Upper lobe of left lung (tissue), 4 donors: ENCODE data around the gene LRG1.

ENCODE experiments used
- POLR2A ChIP-seq, 4 donors: fragments of 450-650 bp; IDR thresholded peaks; one replicate each; pipeline ENCODE4 v1.5.1; 2016 to 2017; ENCODE audit warnings: antibody characterized with exemption in 4 of 4, mild to moderate bottlenecking in 2 of 4
- TF ChIP-seq, protein P1 (sequence below), 6 experiments: fragments of 450-650 bp in 4 of 6; fragments of 200-600 bp in 2 of 6; sonication (generic) in 2 of 6; IDR thresholded peaks; one replicate each; pipeline ENCODE4 v1.5.1; 2016 to 2019; ENCODE audit warnings: antibody characterized with exemption in 6 of 6

DNA sequence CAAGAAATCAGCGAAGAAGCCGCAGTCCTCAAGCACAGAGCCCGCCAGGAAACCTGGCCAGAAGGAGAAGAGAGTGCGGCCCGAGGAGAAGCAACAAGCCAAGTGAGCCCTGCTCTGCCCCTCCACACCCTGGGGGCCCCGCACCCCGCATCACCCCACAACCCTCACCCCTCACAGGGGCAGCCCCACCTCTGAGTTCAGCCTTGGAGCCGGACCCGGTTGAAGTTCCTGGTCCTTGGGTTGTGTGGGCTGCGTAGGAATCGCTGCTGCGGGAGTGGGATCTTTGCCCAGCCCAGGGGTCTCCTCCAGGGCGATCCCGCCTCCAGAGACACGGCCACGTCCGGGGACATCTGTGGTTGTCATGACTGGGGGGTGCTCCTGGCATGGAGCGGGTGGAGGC, 43.5 kb downstream of the LRG1 start:
- TF ChIP-seq, protein P1, sequence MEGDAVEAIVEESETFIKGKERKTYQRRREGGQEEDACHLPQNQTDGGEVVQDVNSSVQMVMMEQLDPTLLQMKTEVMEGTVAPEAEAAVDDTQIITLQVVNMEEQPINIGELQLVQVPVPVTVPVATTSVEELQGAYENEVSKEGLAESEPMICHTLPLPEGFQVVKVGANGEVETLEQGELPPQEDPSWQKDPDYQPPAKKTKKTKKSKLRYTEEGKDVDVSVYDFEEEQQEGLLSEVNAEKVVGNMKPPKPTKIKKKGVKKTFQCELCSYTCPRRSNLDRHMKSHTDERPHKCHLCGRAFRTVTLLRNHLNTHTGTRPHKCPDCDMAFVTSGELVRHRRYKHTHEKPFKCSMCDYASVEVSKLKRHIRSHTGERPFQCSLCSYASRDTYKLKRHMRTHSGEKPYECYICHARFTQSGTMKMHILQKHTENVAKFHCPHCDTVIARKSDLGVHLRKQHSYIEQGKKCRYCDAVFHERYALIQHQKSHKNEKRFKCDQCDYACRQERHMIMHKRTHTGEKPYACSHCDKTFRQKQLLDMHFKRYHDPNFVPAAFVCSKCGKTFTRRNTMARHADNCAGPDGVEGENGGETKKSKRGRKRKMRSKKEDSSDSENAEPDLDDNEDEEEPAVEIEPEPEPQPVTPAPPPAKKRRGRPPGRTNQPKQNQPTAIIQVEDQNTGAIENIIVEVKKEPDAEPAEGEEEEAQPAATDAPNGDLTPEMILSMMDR (IDR thresholded peaks at IDR 0.05) = no peak
- no peak for TF ChIP-seq POLR2A (IDR thresholded peaks at IDR 0.05)
